GM21786 (cell line): ENCODE data around the gene SRSF11.

Source experiments
- ATAC-seq: cut with Tn5 transposase; IDR thresholded peaks from one replicate; pipeline ENCODE4 v1.9.1; 2021; ENCODE audit not compliant: unreplicated experiment

SRSF11 gene

DNA sequence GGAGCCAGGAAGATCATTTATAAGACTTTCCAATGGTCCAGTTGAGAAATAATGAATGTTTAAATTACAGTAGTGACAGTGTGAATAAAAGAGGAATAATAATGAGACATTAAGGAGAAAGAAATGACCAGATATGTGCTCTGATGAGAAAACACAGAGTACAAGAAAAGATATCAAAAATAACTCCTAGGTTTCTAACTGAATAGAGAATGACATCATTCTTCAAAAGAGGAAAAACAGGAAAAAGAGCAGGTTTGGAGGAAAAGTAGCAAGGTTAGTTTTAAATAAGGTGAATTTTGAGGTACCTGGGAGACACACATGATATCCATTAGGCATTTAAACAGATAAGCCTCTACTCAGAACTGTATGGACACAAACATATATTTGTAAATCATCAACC is 78.3 kb downstream of the SRSF11 start:
- no peak for ATAC-seq
